ENCODE results near the gene KDM7A.

DNA sequence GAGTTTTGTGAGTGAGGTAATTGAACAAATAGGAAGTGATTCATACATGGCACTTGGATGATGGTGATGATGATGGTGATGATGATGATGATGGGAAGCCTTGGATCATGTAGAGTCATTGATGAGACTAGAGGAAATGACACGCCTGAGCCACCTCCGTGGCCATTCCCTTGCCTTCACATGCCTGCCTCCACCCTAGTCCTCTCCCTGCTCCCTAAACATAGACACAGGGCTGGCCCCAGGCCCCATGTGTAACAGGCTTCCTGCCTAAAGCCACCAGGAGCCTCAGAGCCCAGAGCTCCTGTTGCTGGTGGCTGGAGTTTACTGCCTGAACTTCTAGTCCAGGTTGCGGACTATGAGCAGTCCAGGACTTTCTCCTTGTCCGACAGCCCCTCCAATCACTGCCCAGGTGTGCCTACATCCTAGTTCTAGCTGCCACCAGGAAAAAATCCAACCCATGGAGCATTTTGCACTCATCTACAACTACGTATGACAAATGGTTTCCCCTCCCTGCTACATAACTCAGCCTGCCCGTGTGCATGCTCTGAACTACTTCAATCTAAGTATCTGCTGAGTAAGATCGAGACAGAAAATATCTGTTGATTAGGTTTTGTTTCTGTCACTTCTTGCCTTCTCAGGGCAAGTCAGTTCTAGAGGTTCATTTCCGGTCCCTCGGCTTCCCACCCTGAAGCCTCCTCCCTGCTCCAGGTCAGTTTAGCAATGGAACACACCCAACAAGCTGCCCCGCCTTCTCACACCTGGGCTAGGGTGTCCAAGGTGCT lies 35.5 kb upstream of the KDM7A start:
- TF ChIP-seq, protein P1, sequence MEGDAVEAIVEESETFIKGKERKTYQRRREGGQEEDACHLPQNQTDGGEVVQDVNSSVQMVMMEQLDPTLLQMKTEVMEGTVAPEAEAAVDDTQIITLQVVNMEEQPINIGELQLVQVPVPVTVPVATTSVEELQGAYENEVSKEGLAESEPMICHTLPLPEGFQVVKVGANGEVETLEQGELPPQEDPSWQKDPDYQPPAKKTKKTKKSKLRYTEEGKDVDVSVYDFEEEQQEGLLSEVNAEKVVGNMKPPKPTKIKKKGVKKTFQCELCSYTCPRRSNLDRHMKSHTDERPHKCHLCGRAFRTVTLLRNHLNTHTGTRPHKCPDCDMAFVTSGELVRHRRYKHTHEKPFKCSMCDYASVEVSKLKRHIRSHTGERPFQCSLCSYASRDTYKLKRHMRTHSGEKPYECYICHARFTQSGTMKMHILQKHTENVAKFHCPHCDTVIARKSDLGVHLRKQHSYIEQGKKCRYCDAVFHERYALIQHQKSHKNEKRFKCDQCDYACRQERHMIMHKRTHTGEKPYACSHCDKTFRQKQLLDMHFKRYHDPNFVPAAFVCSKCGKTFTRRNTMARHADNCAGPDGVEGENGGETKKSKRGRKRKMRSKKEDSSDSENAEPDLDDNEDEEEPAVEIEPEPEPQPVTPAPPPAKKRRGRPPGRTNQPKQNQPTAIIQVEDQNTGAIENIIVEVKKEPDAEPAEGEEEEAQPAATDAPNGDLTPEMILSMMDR (IDR thresholded peaks at IDR 0.05; ENCODE audit: poor library complexity, severe bottlenecking) = no peak
- TF ChIP-seq MXI1 (conservative IDR thresholded peaks at IDR 0.05; ENCODE audit: poor library complexity, severe bottlenecking) (no peak), POLR2AphosphoS5 (IDR thresholded peaks at IDR 0.05) (no peak), EZH2 (IDR thresholded peaks at IDR 0.05; ENCODE audit: borderline replicate concordance, insufficient read depth, low read length, poor library complexity, severe bottlenecking) (no peak), EP300 (conservative IDR thresholded peaks at IDR 0.05; ENCODE audit: poor library complexity, severe bottlenecking) (no peak)
- TF ChIP-seq, protein P2, sequence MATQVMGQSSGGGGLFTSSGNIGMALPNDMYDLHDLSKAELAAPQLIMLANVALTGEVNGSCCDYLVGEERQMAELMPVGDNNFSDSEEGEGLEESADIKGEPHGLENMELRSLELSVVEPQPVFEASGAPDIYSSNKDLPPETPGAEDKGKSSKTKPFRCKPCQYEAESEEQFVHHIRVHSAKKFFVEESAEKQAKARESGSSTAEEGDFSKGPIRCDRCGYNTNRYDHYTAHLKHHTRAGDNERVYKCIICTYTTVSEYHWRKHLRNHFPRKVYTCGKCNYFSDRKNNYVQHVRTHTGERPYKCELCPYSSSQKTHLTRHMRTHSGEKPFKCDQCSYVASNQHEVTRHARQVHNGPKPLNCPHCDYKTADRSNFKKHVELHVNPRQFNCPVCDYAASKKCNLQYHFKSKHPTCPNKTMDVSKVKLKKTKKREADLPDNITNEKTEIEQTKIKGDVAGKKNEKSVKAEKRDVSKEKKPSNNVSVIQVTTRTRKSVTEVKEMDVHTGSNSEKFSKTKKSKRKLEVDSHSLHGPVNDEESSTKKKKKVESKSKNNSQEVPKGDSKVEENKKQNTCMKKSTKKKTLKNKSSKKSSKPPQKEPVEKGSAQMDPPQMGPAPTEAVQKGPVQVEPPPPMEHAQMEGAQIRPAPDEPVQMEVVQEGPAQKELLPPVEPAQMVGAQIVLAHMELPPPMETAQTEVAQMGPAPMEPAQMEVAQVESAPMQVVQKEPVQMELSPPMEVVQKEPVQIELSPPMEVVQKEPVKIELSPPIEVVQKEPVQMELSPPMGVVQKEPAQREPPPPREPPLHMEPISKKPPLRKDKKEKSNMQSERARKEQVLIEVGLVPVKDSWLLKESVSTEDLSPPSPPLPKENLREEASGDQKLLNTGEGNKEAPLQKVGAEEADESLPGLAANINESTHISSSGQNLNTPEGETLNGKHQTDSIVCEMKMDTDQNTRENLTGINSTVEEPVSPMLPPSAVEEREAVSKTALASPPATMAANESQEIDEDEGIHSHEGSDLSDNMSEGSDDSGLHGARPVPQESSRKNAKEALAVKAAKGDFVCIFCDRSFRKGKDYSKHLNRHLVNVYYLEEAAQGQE (IDR thresholded peaks at IDR 0.05; ENCODE audit: borderline replicate concordance) = no peak

Data from neural cell (in vitro differentiated cells).